Ectodermal cell (in vitro differentiated cells): ENCODE measurements around the gene RANBP10.

Source experiments
- H3K27ac ChIP-seq: 2 replicates; pipeline ENCODE4 v1.7.0; 2013; ENCODE audit warnings: mild to moderate bottlenecking, low read depth, low read length; ENCODE audit not compliant: insufficient read depth, poor library complexity, severe bottlenecking
- H3K27me3 ChIP-seq: 2 replicates; pipeline ENCODE4 v1.7.0; 2013; ENCODE audit warnings: mild to moderate bottlenecking, low read length; ENCODE audit not compliant: insufficient read depth, control insufficient read depth, poor library complexity, severe bottlenecking
- H3K36me3 ChIP-seq: one replicate; pipeline ENCODE4 v1.7.0; 2013; ENCODE audit warnings: low read length; ENCODE audit not compliant: control insufficient read depth, insufficient read depth
- H3K4me1 ChIP-seq: one replicate; pipeline ENCODE4 v1.7.0; 2013; ENCODE audit warnings: low read length; ENCODE audit not compliant: control insufficient read depth, insufficient read depth
- H3K4me3 ChIP-seq: 2 replicates; pipeline ENCODE4 v1.7.0; 2013; ENCODE audit warnings: low read depth, low read length, control low read depth; ENCODE audit not compliant: insufficient read depth
- H3K9me3 ChIP-seq: 2 replicates; pipeline ENCODE4 v1.7.0; 2013; ENCODE audit warnings: mild to moderate bottlenecking, low read length, moderate library complexity; ENCODE audit not compliant: control insufficient read depth
- WGBS, 2 experiments: methylation state at CpG; one replicate each; pipeline ENCODE4 v1.1.7; 2013; ENCODE audit warnings: missing lambda C conversion rate in 2 of 2; 5-methylcytosine and 5-hydroxymethylcytosine counted together

The RANBP10 gene

DNA sequence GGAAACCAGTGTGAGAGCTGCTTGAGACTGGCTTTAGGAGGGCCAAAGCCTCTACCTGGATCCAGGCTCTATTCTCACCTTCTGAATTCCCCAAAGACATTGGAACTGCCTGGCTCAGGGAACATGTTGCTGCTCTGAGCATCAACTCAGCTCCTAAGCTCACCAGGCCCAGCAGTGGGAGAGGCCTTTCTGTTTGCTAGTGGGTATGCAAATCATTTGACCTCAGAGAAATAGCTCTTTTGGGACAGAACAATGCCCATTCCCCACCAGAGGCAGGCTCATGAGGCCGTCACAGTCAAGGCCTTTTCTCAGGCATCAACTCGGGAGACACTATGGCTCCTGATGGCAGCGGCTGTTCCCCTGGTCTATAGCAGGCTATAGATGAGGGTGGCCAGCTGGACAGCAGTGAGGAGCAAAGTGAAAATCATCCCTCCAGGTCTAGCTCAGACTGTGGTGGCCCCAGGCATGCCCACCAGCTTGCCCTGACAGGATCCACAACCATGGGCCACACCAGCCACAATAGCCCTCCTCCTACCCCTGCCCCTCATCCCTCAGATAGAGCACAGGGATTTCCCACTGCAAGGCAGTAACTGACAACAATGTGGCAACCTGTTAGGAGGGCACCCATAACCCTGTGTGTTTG, 56.8 kb downstream of the RANBP10 start:
- Histone ChIP-seq H3K4me3 (no peak overlapping the region), H3K27ac (no peak overlapping the region), H3K36me3 (no peaks in the 10 kb centered on the region), H3K27me3 (no peaks in the 10 kb centered on the region), H3K9me3 (no peaks in the 10 kb centered on the region), H3K4me1 (no peaks in the 10 kb centered on the region)
- 84 to 93% methylated on average over 3 of the region's 3 CpGs for WGBS, 2 experiments

DNA sequence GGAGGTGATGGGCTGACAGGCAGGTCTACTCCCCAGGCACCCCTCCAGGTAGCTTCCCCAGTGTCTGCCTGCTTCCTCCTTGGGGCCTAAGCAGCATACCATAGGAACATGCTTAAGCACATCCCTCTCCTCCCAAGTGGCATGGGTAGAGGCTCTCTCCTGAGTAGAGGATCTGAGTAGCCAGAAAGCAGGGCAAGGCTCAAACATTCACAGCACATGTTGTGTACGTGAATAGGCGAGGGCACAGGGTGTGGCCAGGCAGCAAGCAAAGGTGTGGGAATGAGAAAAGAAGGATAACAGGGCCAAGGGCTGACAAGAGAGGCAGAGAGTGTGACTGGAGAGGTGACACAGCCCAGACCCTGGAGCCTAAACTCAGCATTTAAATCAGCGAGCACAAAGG, 57.5 kb downstream of the RANBP10 start:
- Histone ChIP-seq H3K27me3 (no peaks in the 10 kb centered on the region), H3K4me1 (no peaks in the 10 kb centered on the region), H3K4me3 (no peak overlapping the region), H3K9me3 (no peaks in the 10 kb centered on the region), H3K36me3 (peaks cover 3% of the 10 kb centered on the region), H3K27ac (no peak overlapping the region)
- WGBS, 2 experiments: 91% methylated on average over 3 of the region's 3 CpGs

DNA sequence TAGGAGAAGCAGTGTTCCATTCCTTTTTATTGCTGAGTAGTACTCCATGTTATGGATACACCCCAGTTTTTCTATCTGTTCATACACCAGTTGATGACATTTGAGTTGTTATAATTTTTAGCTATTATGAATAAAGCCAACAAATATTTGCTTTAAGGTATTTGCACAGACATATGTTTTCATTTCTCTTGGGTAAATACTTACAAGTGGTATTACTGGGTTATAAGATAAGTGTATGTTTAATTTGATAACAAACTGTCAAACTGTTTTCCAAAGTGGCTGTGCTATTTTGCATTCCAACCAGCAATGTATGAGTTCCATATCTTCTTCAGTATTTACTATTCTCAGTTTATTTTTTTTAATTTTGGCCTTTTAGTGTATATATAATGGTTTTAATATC, 59.5 kb downstream of the RANBP10 start:
- Histone ChIP-seq H3K27ac (no peak overlapping the region), H3K4me1 (no peaks in the 10 kb centered on the region), H3K4me3 (no peak overlapping the region), H3K27me3 (no peaks in the 10 kb centered on the region), H3K9me3 (no peaks in the 10 kb centered on the region), H3K36me3 (peaks cover 15% of the 10 kb centered on the region)

DNA sequence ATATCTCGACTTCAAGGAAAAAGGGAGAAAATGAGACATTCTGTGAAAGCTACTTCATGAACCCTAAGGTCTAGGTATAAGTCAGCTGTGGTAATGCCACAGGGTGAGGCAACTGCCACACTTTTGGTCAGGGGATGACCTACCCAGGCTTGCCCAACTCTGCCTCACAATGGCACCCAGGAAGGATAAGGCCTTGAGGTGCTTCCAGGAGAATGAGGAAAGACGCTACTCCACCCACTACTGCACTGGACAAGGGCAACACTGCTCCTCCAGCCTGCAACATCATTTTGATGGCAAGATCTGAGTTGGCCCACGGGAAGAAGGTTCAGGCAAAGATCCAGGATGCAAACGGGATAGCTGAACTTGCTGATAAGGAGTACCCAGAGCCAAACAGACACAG, 65.2 kb downstream of the RANBP10 start:
- H3K27me3 ChIP-seq: no peaks in the 10 kb centered on the region
- H3K9me3 ChIP-seq: no peaks in the 10 kb centered on the region
- H3K27ac ChIP-seq: no peak overlapping the region
- H3K36me3 ChIP-seq: peaks cover 23% of the 10 kb centered on the region
- no peak overlapping the region for H3K4me3 ChIP-seq
- H3K4me1 ChIP-seq: no peaks in the 10 kb centered on the region
- 94% methylated on average over 4 of the region's 4 CpGs for whole genome bisulfite sequencing, 2 experiments

DNA sequence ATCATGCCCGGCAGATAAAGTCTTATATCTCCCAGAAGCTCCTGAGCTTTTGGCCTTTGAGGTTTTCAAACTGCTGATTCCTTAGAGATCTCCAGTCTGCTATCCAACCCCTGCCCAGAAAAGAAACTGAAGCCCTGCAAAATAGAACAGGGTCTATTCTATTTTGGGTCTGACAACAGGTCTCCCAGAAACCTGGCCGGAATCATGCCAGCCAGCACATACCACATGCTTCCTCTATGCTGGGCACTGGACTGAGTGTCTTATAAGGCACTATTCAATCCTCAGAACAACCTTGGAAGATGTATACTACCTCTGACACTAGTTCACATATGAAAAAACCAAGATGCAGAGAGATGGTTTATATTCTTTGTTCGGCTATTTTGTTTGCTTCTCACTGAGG, 66.0 kb downstream of the RANBP10 start:
- H3K27me3 ChIP-seq: no peaks in the 10 kb centered on the region
- H3K4me3 ChIP-seq: no peak overlapping the region
- no peaks in the 10 kb centered on the region for H3K9me3 ChIP-seq
- peaks cover 23% of the 10 kb centered on the region for H3K36me3 ChIP-seq
- H3K27ac ChIP-seq: no peak overlapping the region
- H3K4me1 ChIP-seq: no peaks in the 10 kb centered on the region
- WGBS, 2 experiments: 95 to 97% methylated on average over 3 of the region's 3 CpGs

DNA sequence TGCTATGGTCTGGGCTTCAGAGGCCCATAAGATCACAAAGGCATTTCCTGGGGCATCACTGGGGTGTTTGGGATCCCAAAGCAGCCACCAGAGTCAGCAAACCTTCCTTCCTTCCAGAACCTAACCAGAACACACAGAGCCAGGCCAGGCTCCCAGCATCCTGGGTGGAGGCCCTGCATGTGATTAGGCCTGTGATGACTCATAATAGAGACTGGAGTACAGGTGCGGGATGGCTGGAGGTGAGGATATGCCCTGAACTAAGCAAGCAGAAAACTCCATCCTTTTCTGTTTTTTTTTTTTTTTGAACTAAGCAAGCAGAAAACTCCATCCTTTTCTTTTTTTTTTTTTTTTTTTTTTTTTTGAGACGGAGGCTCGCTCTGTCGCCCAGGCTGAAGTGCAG, 69.5 kb downstream of the RANBP10 start:
- Histone ChIP-seq H3K4me3 (no peak overlapping the region), H3K4me1 (peaks cover 7% of the 10 kb centered on the region), H3K27me3 (no peaks in the 10 kb centered on the region), H3K9me3 (no peaks in the 10 kb centered on the region), H3K36me3 (peaks cover 8% of the 10 kb centered on the region), H3K27ac (no peak overlapping the region)
- WGBS, 2 experiments: 89 to 90% methylated on average over 4 of the region's 4 CpGs

DNA sequence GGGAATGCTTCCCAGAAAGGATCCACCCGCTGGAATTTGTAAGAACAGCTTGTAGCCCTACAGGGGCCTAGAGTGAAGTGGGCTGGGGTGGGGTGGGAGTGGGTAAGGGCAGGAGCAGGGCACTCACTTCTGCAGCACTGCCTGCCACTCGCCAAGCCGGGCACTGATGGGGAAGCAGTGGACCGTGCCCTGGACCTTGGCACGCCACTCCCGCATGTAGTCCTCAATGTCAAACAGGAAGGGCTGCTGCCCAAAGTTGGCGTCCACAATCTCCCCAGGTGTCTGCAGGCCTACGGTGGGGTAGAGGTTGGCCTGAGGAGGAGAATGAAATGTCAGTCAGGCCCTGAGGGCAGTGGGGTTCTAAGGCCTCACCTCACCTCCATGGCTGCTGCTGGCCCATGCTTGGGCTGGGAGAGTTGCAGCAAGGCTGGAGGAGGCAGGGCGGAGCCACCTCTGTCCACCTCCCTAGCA, 71.6 kb downstream of the RANBP10 start:
- no peak overlapping the region for H3K4me3 ChIP-seq
- no peaks in the 10 kb centered on the region for H3K9me3 ChIP-seq
- H3K27me3 ChIP-seq: no peaks in the 10 kb centered on the region
- H3K4me1 ChIP-seq: peaks cover 7% of the 10 kb centered on the region
- H3K27ac ChIP-seq: no peak overlapping the region
- peaks cover 12% of the 10 kb centered on the region for H3K36me3 ChIP-seq
- WGBS, 2 experiments: 87 to 91% methylated on average over 9 of the region's 9 CpGs

DNA sequence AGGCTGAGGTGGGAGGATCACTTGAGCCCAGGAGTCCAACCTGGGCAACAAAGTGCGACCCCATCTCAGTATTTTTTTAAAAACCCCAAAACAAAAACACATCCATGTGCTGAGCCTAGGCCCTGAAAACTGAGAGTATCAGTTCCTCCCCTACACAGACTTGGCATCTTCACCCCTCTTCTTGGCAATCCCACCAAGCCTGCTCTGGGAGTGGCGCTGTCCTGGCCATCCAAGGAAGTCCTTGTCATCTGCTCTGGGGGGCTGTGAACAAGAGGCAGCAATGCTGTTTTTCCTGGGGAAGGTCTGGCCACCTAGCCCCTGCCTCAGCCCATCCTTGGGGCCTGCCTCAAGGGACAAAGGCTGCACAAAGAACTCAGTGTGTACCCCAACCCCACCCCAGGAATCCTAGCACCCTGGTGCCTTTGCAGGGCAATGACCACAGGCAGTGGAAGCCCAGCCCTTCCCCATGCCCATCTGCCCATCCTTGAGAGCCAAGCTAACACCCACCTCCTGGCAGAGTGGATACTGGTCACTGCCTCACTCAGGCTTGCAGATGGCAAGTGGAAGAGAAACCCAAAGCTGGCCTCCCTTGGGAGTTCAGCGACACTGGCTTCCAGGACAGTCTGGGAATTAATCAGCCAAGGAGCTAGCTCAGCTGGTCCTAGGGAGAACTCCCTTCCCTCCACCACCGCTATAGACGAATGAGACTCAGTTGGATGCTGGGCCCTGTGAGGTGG, 72.5 kb downstream of the RANBP10 start:
- 90 to 95% methylated on average over 5 of the region's 5 CpGs for WGBS, 2 experiments

DNA sequence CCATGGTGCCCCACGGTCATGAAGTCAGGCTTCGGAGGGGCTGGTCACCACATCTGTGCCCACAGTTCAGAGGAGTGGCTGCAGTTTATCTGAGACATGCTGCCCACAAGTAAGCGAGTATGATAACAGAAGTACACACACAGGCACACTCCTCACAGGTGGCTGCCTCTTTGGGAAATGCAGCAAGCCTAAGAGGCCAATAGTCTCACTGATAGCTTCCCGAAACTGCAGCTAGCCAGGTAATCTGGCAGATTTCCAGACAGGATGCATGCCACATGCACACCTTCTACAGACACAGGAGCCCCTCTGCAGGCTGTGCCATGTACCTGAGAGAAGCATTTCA, 74.6 kb downstream of the RANBP10 start:
- no peak overlapping the region for H3K27ac ChIP-seq
- WGBS, 2 experiments: 90 to 96% methylated on average over 4 of the region's 4 CpGs
- peaks cover 27% of the 10 kb centered on the region for H3K36me3 ChIP-seq
- H3K9me3 ChIP-seq: no peaks in the 10 kb centered on the region
- no peaks in the 10 kb centered on the region for H3K27me3 ChIP-seq
- no peak overlapping the region for H3K4me3 ChIP-seq
- peaks cover 7% of the 10 kb centered on the region for H3K4me1 ChIP-seq

More for the DNA sequence above, 72.5 kb downstream of the RANBP10 start:
- no peak overlapping the region for H3K27ac ChIP-seq
- no peaks in the 10 kb centered on the region for H3K9me3 ChIP-seq
- peaks cover 21% of the 10 kb centered on the region for H3K36me3 ChIP-seq
- no peaks in the 10 kb centered on the region for H3K27me3 ChIP-seq
- H3K4me1 ChIP-seq: peaks cover 7% of the 10 kb centered on the region
- H3K4me3 ChIP-seq: no peak overlapping the region

DNA sequence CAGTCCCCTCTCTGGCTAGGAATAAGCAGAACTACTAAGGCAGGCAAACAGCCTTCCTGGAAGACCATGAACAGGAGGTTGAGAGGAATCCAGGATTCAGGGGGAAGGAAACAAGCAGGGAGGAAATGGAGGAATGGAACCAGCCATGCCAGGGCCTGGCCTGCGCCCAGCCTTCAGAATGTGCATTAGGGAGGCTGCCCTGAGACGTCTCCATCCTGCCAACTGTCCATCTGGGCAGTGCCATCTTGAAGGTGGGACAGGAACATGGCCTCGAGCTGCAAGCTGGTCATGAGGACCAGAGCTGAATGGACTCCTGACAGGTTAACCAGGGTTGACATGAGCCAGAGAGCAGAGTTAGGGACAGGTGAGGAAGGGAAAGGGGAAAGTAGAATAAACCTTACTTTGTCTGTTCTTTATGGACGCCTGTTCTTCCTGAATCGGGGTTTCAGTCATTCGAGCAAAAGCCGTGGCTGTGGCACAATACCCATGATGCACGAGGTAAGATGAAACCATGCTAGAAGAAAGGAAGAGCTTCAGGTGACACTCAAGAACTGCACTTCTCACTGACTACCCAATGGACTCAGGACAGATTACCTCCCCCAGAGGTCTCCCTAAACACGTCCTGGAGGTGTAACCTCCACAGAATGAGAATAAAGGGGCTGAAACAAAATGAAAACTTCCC, 75.1 kb downstream of the RANBP10 start:
- 93 to 94% methylated on average over 9 of the region's 9 CpGs for WGBS, 2 experiments
- H3K36me3 ChIP-seq: peaks cover 30% of the 10 kb centered on the region
- H3K27me3 ChIP-seq: no peaks in the 10 kb centered on the region

More for the DNA sequence above, 75.1 kb downstream of the RANBP10 start:
- Histone ChIP-seq H3K27ac (no peak overlapping the region), H3K9me3 (no peaks in the 10 kb centered on the region), H3K4me3 (no peak overlapping the region), H3K4me1 (peaks cover 7% of the 10 kb centered on the region)
